Tibial nerve (tissue), 4 donors: ENCODE results near the gene URB1.

Experiments used
- CTCF ChIP-seq, 5 experiments: fragments of 200-600 bp in 3 of 5; fragments of 450-650 bp in 2 of 5; sonication (generic) in 3 of 5; IDR thresholded peaks; one replicate each; pipeline ENCODE4 v1.5.1; 2016 to 2019; ENCODE audit warnings: antibody characterized with exemption in 5 of 5, mild to moderate bottlenecking in 3 of 5, moderate library complexity in 2 of 5
- EP300 ChIP-seq, 2 donors: sonication (generic); formaldehyde crosslinking; IDR thresholded peaks; one replicate each; pipeline ENCODE4 v1.6.1; 2017; ENCODE audit warnings: antibody characterized with exemption in 2 of 2, mild to moderate bottlenecking in 1 of 2
- POLR2A ChIP-seq, 2 donors: fragments of 450-650 bp; IDR thresholded peaks; one replicate each; pipeline ENCODE4 v1.6.1; 2017; ENCODE audit warnings: antibody characterized with exemption in 2 of 2, mild to moderate bottlenecking in 2 of 2, moderate library complexity in 2 of 2

DNA sequence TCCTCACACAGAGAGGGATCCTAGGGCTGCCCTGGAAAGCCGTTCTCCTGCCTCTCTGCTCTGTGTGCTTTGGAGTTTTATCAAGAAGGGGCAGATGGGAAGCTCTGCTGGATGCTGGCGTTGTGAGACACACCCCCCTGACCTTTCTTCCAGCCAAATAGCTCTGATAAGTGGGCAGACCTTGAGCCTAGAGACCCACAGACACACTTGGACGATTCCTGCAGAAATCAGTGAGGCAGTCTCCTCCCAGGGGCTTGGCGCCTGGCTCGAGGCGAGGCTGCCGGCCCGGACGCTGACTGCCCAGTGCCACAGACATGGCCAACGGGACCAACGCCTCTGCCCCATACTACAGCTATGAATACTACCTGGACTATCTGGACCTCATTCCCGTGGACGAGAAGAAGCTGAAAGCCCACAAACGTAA is 94.1 kb downstream of the URB1 start, which contains the start of gene MRAP:
- TF ChIP-seq CTCF (IDR thresholded peaks at IDR 0.05) (no peak), POLR2A (IDR thresholded peaks at IDR 0.05) (no peak), EP300 (IDR thresholded peaks at IDR 0.05) (no peak)
